MV-4-11 (cell line): ENCODE results near the gene CRISPLD2.

ENCODE experiments used
- DNase-seq: peaks from one replicate; lab custom pipeline; 2025; lab: John Stamatoyannopoulos, UW

The CRISPLD2 gene

DNA sequence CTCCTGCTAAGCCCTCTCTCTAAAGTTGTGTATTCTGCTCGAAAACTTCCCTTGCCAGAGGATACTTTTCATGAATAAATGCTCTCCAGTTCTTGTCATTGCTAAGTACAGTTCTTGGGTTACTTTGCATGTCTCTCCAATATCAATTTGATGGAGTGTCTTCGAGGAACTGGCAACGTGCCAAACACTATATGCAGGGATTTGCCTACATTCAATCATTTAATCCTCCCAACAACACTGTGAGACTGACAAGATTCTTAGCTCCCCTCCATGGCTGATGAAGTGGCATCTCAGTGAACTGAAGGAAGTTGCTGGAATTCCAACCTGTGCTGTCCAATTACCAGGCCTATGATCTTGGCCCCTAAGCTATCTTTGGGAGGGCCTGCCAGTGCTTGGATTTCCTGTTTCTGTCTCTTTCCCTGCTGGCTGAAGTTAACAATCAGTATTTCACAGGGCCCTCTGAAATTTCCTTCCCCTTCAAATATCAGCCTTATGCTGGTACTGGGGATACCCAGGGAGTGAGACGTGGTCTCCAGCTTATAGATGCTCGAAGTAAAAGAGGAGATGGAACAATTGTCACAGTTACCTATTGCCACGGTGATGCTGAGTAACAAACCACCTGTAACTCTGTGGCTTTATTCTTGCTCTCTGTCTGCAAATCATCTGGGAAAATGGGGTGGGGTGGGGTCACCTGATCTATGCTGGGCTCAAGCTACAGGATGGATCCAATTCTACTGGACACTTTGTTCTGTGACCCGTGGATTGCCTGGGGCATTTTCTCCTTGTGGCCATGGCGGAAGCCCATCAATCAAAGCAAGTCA, 19.4 kb upstream of the CRISPLD2 start:
- no peak for DNase-seq

DNA sequence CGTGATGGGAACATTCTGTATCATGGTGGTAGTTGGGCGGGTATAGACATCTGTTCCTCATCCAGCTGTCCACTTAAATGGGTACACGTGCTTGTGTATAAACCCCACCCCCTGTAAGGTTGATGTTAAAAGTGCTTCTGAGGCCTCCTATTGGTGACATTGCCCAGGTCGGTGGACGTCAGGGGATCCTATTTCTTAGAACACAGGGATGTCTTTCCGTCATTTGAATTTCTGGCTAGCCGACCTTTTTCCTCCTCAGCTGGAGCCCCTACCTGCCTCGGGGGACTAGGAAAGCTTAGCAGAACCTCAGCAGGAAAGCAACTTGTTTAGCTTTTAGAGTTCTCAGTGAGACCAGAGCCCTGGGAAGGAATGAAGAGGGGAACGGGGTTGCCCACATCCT, 16.6 kb upstream of the CRISPLD2 start:
- DNase-seq, result no peak

GRCh38 chr16:84804326-84804725, 15.5 kb upstream of the CRISPLD2 start:
- no peak for DNase-seq

- peak; percentile 97 for DNase-seq
Observed at GRCh38 chr16:84806256-84806889, 13.4 kb upstream of the CRISPLD2 start.

DNA sequence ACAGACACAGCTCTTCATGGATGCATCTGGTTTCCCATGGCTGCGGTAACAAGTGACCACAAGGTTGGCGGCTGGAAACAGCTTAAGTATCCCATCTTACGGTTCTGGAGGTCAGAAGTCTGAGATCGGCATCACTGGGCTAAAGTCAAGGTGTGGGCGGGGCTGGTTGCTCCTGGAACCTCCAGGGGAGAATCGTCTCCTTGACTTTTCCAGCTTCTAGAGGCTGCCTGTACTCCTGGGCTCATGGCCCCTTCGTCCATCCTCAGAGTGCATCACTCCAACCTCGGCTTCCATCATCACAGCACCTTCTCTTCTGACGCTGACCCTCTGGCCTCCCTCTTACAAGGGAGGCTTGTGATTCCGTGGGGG, 12.9 kb upstream of the CRISPLD2 start:
- no peak for DNase-seq

DNA sequence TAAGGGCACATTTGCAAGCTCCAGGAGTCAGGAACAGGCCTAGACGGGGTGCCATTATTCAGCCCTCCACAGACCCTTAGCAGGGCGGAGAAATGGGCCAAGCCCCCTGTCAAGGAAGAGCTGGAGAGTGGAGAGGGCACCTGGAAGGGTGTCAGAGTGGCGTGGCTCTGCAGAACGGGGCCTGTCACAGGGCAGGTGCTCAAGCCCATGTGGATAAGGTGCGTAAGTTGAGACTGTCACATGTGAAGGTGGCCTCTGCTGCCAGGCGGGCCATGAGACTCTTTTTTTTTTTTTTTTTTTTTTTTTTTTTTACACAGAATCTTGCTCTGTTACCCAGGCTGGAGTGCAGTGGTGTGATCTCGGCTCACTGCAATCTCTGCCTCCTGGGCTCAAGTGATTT, 12.0 kb upstream of the CRISPLD2 start:
- no peak for DNase-seq

- peak; percentile 25 for DNase-seq
Observed at GRCh38 chr16:84808826-84809225, 11.0 kb upstream of the CRISPLD2 start.

DNA sequence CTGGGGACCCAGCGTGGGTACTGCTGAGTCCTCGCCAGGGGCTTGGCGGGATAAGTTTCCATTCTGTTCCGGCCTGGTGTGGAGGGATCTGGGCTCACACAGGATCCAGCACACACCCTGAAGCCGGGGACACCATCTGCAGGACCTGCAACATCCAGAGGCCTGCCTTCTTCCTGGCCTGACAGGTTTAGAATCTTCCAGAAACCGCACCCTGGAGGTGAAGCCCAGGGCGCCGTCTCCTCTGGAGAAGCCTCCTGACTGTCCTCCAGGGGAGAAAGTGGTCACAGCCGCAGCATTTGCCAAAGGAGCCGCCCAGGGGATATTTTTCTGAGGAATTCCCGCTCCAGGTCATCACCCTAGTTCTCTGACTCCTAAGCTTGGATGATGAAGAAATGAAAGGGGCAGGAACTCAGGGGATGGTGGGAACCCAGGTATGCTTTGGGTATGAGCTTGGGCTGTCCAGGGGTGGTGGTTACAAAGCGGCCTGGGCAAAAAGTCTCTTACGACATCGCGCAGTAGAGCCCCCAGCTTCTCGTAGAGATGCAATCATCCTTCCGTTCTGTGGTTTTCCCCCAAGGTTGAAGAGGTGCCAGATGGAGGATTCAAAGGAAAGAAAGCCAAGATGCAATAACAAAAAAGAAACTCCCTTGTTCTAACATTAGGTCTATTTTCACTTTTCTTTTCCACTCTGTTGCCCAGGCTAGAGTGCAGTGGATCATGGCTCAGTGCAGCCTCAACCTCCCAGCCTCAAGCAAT, 9.1 kb upstream of the CRISPLD2 start:
- peak; percentile 98 for DNase-seq

DNA sequence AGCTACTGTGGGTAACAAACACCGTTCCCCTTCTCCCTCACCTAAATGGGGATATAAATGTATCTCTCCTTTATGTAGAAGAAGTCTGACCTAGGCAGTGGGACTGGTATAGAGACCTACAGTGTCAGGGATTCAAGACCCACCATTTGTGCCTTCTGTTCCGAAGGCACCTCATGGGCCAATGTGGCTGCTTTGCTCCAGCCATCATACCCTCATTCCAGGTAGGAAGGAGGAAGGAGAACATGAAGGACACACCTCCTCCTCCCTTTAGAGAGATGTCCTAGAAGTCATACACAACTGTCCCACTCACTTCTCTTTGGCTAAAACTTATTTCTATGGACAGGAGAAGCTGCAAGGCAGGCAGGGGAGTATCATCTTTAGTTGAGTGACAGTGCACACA, 8.3 kb upstream of the CRISPLD2 start:
- no peak for DNase-seq

DNA sequence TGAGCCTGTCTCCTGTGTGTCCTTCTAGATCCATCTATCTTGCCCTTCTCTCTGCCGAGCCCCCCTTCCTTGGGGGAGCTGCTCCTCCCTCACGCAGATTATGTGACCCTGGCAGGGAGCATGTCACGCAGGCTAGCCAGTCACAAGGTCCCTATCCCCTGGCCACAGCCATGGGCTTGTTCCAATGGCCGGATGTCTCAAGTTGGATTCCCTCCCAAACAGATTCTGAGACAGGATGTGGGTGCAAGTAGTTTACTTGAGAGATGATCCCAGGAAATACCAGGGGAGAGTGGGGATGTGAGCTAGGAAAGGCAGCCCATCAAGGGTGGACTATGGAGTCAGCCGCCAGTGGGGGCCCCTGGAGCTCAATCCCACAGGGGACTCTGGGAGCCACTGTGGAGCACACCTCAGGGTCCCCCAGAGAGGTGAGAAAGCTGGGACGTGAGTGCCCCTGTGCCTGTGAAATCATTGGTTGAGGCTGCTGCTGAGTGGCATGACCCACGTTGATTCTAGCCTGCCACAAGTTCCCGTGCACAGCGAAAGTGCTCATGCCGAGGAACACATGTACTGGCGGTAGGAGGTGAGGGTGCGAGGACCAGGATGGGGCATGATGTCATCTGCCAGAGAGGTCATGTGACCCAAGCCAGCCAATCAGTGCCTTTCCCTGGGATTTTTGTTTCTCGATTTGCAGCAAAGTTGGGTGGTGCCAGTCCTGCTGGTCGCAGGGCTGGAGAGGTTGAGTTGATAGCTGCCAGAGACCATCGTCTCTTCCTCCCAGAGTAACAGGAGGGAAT, 6.4 kb upstream of the CRISPLD2 start:
- no peak for DNase-seq

GRCh38 chr16:84815462-84815861, 4.3 kb upstream of the CRISPLD2 start:
- no peak for DNase-seq

GRCh38 chr16:84816023-84816422, 3.8 kb upstream of the CRISPLD2 start:
- DNase-seq, result no peak

- DNase-seq, result no peak
Observed at GRCh38 chr16:84816485-84816884, 3.3 kb upstream of the CRISPLD2 start.

DNA sequence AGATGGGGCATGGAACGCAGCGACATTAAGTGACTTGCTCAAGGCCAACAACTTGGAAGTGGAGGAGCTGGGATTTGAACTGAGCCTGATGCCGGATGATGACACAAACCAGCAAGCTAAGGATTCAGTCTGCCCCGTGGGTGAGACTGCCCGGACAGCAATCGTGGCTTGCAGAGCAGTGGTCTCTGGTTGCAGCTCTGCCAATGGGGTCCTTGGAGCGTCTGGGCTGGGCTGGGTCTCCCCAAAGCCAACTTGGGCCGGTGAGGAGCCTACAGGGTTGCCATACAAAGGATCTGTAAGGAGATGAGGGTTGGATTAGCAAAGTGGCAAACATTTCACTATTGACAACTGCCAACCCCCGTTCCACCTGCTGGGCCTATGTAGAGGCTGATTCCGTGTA, 2.6 kb upstream of the CRISPLD2 start:
- no peak for DNase-seq

DNA sequence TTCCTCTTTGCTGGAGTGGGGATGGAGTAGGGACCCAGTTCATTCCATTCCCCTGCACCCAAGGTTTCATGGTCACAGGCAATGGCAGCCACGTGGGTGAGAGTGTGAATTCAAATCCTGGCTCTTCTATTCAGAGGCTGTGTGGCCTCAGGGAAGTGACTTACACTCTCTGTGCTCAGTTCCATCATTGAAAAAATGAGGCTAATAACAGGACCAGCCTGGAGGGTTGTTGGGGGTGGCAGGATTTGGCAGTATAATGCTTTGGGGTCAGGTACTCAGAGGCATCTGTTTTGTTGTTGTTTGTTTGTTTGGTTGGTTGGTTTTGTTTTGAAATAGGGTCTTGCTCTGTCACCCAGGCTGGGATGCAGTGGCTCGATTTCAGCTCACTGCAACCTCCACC, 2.2 kb upstream of the CRISPLD2 start:
- no peak for DNase-seq

DNA sequence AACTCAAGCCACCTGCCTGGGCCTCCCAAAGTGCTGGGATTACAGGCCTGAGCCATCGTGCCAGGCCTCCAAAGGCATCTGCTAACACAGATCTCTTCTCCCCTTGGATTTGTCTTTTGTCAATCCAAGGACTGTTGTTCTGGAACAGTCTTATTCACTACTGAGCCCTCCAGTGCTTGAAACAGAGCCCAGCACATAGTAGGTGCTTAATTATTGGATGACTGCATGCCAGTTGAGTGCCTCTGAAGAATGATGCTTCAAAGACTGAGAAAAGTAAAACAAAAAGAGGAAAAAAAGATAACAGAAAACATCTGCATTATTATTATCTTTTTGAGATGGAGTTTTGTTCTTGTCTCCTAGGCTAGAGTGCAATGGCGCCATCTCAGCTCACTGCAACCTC, 1.7 kb upstream of the CRISPLD2 start:
- no peak for DNase-seq

DNA sequence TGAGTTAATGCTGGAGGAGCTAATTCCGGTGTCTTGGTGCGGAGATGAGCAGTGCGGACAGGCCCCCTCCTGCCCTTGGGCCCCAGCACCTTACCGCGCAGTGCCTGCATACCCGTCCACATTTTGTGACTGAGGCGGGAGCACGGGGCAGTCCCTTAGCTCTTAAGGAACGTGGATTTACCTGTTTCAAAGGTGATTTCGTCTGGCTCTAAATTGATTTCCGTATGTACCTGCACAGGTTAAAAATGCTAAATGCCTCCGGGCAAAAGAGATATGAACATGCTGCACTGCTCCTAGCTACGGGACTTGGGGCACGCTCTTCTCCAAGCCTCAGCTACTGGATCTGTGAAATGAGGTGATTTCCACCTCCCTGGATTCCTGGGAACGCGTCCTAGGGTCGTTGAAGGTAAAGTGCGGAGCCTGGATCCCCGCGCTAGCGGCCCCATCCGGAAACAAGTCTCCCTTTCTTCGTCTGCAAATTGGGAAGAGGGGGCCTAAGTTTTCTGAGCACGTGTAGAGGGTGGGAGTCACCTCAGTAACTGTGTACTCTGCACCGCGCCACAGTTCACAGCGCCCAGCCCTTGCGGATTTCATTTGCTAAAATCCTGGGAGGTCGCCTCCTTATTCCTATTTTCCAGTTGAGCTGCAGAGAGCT, 669 bp upstream of the CRISPLD2 start:
- no peak for DNase-seq

GRCh38 chr16:84820305-84820684, 510 bp downstream of the CRISPLD2 start:
- DNase-seq, result no peak

GRCh38 chr16:84820771-84821170, 986 bp downstream of the CRISPLD2 start:
- no peak for DNase-seq

- no peak for DNase-seq
Observed at GRCh38 chr16:84821179-84821578, 1.4 kb downstream of the CRISPLD2 start.
